Natural killer cell (primary cell): ENCODE measurements around the gene PCBP3. TPM values are rescaled to one million over a fixed set of nuclear protein-coding genes. Genes with fewer than 3 reads are reported as not detected.

Experiments
- ATAC-seq, 3 donors: fragments of 150-1000 bp in 2 of 3; fragments of 200-7000 bp in 1 of 3; cut with Tn5 transposase; 1 replicate in 1 of 3; 2 replicates in 2 of 3; pipeline ENCODE4 v1.10.0; 2021; ENCODE audit warnings: mild to moderate bottlenecking in 2 of 3, moderate library complexity in 2 of 3
- DNase-seq, 2 donors: peaks; one replicate each; pipeline versions ENCODE4 v3.0.0 to v3.0.0-alpha.2; 2013 to 2021; ENCODE audit warnings: mixed read lengths in 1 of 2
- H3K27ac ChIP-seq: one replicate; pipeline ENCODE4 v1.5.1; 2013; ENCODE audit warnings: mild to moderate bottlenecking, low read length
- H3K27me3 ChIP-seq: one replicate; pipeline ENCODE4 v1.6.1; 2013; ENCODE audit warnings: low read length; ENCODE audit not compliant: control insufficient read depth, insufficient read depth
- H3K36me3 ChIP-seq: one replicate; pipeline ENCODE4 v1.6.1; 2013; ENCODE audit warnings: low read length; ENCODE audit not compliant: control insufficient read depth, insufficient read depth
- H3K4me1 ChIP-seq: one replicate; pipeline ENCODE4 v1.6.1; 2013; ENCODE audit warnings: low read length; ENCODE audit not compliant: control insufficient read depth, insufficient read depth
- H3K4me3 ChIP-seq: one replicate; pipeline ENCODE4 v1.5.1; 2013; ENCODE audit warnings: low read length
- H3K9me3 ChIP-seq: one replicate; pipeline ENCODE4 v1.6.1; 2013; ENCODE audit warnings: low read length; ENCODE audit not compliant: control insufficient read depth, insufficient read depth
- H3K27ac Mint-ChIP-seq, 2 donors: one replicate each; pipeline ENCODE4 v1.8.0; 2022; ENCODE audit warnings: mild to moderate bottlenecking in 2 of 2, mixed read lengths in 2 of 2, moderate library complexity in 1 of 2
- H3K27me3 Mint-ChIP-seq, 2 donors: one replicate each; pipeline ENCODE4 v1.8.0; 2022; ENCODE audit warnings: low read depth in 2 of 2, mixed read lengths in 2 of 2
- H3K36me3 Mint-ChIP-seq: one replicate; pipeline ENCODE4 v1.8.0; 2022; ENCODE audit warnings: mixed read lengths
- H3K4me1 Mint-ChIP-seq, 2 donors: one replicate each; pipeline ENCODE4 v1.8.0; 2022; ENCODE audit warnings: mixed read lengths in 2 of 2
- H3K4me3 Mint-ChIP-seq: one replicate; pipeline ENCODE4 v1.8.0; 2022; ENCODE audit warnings: mild to moderate bottlenecking, moderate library complexity, mixed read lengths
- H3K9me3 Mint-ChIP-seq, 2 donors: one replicate each; pipeline ENCODE4 v1.8.0; 2022; ENCODE audit warnings: mixed read lengths in 2 of 2
- WGBS: methylation state at CpG from one replicate; pipeline ENCODE4 v1.1.7; 2013; ENCODE audit warnings: missing lambda C conversion rate; ENCODE audit not compliant: insufficient coverage; 5-methylcytosine and 5-hydroxymethylcytosine counted together
- intact Hi-C: fragments of 100-400 bp; cut with micrococcal nuclease; formaldehyde crosslinking; loops from one replicate; pipeline ENCODE4 v1.14.2; 2022
- total RNA-seq, 4 donors: library from RNA; stranded (reverse); fragments of 120-200 nt in 1 of 4; gene quantifications; one replicate each; pipeline versions ENCODE4 v1.2.3 to v1.2.4, GENCODE V29; 2013 to 2022
- TF ChIP-seq, protein P1 (sequence below): fragments of 200-600 bp; IDR thresholded peaks from one replicate; pipeline ENCODE4 v1.8.0; 2022; ENCODE audit warnings: antibody characterized with exemption

Gene PCBP3
- total RNA-seq, 3 donors from 2014 or later (not counting 1 experiment from before 2014, with no cell fraction given), result 0.50 to 3.0 (median 0.52) TPM

DNA sequence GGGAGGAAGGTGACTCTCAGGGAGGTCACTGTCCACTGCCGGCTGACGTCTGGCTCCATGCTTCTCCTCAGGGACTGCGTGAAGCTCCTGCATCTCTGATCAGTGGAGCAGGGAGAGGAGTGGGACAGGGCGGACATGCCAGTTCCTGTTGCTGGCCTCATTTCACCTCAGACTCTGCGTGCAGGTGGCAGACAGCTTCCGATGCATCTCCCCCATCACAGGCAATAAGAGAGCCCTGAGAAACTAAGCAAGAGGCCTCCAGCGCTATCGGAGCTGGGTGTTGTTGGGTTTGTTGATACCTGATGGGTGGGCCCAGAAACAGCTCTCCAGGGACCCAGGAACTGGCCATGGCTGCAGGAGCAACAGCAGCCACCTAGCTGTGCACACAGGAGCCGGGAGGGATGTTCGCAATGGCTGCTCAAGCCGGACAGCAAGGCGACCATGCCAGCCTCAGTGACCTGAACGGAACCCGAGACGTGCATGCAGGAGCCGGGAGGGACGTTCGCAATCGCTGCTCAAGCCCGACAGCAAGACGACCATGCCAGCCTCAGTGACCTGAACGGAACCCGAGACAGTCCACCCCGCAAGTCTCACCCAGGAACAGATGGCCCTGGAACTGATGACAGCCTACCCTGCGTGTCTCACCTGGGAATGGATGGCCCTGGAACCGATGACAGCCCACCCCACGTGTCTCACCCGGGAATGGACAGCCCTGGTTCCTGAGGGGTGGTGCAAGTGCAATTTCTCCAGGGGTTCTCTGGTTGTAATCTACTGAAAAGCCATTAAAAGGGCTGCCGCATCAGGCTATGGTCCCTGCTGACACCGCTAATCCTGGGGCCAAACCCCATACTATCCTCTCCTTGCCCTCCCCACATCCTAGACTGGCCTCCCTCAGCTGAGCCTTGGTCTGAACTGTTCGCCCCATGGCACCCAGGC lies 14.2 kb upstream of the PCBP3 start:
- no peaks in the 10 kb centered on the region for H3K4me1 Mint-ChIP-seq
- no peak overlapping the region for H3K4me3 ChIP-seq
- H3K9me3 ChIP-seq, result no peaks in the 10 kb centered on the region
- ATAC-seq (peak in 1 of 3 donors; percentile 27), DNase-seq (peak in 1 of 2 donors; percentile 4)
- WGBS, result 92% methylated on average over 30 of the region's 31 CpGs
- H3K27me3 ChIP-seq, result no peaks in the 10 kb centered on the region
- no peak overlapping the region for H3K4me3 Mint-ChIP-seq
- peaks cover 4 to 20% of the 10 kb centered on the region in 2 donors for H3K27me3 Mint-ChIP-seq
- no peak overlapping the region for H3K27ac ChIP-seq
- no peaks in the 10 kb centered on the region for H3K36me3 ChIP-seq
- H3K9me3 Mint-ChIP-seq, result no peaks in the 10 kb centered on the region
- H3K36me3 Mint-ChIP-seq, result no peaks in the 10 kb centered on the region
- TF ChIP-seq, protein P1, sequence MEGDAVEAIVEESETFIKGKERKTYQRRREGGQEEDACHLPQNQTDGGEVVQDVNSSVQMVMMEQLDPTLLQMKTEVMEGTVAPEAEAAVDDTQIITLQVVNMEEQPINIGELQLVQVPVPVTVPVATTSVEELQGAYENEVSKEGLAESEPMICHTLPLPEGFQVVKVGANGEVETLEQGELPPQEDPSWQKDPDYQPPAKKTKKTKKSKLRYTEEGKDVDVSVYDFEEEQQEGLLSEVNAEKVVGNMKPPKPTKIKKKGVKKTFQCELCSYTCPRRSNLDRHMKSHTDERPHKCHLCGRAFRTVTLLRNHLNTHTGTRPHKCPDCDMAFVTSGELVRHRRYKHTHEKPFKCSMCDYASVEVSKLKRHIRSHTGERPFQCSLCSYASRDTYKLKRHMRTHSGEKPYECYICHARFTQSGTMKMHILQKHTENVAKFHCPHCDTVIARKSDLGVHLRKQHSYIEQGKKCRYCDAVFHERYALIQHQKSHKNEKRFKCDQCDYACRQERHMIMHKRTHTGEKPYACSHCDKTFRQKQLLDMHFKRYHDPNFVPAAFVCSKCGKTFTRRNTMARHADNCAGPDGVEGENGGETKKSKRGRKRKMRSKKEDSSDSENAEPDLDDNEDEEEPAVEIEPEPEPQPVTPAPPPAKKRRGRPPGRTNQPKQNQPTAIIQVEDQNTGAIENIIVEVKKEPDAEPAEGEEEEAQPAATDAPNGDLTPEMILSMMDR, result no peak
- no peak overlapping the region for H3K27ac Mint-ChIP-seq
- no peaks in the 10 kb centered on the region for H3K4me1 ChIP-seq
- intact Hi-C loops, result no loop called here

DNA sequence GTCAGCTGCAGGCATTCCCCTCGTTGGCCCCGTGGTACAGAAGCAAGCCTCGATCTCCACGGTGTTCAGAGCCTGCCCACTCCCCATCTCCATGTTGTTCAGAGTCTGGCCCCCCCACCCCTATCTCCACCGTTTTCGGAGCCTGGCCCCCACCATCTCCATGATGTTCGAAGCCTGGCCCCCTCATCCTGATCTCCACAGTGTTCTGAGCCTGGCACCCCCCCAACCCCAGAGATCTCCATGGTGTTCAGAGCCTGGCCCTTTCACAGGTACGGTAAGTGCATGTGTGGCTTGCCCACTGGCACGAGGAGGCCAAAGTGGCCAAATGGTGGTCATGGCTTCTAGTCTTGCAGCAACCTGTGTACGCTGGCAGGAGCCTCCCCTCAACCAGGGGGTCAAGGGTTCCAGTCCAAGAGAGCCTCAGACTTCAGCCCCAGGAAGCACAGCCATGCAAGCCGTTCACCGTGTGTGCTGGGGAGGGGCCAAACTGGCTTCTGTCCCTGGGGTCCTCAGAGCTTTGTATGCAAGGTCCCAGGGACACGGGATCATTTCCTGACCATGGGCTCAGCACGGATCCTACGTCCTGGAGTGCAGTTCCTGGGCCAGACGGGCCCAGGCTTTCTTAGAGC lies 13.3 kb upstream of the PCBP3 start:
- WGBS, result 89% methylated on average over 16 of the region's 16 CpGs

DNA sequence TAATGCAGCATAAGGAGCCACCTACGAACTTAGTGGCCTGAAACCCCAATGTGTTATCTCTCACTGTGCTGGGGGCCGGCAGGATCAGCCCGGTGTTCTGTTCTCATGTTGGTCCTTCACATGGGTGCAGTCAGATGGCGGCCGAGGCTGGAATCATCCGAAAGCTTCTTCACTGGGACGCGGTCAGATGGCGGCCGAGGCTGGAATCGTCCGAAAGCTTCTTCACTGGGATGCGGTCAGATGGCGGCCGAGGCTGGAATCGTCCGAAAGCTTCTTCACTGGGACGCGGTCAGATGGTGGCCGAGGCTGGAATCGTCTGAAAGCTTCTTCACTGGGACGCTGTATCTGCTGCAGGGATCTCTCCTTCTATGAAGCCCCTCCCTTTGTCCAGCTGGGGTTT lies 12.6 kb upstream of the PCBP3 start:
- H3K27ac Mint-ChIP-seq, result no peak overlapping the region
- no peak overlapping the region for H3K27ac ChIP-seq
- DNase-seq (no peak), ATAC-seq (no peak)
- no peaks in the 10 kb centered on the region for H3K9me3 ChIP-seq
- intact Hi-C loops, result no loop called here
- H3K27me3 ChIP-seq, result no peaks in the 10 kb centered on the region
- H3K4me1 Mint-ChIP-seq, result no peaks in the 10 kb centered on the region
- no peaks in the 10 kb centered on the region for H3K4me1 ChIP-seq
- no peak overlapping the region for H3K4me3 Mint-ChIP-seq
- H3K27me3 Mint-ChIP-seq, result peaks cover 0 to 12% of the 10 kb centered on the region in 2 donors
- no peak overlapping the region for H3K4me3 ChIP-seq
- no peaks in the 10 kb centered on the region for H3K9me3 Mint-ChIP-seq
- TF ChIP-seq, protein P1, result no peak
- 94% methylated on average over 22 of the region's 22 CpGs for WGBS
- no peaks in the 10 kb centered on the region for H3K36me3 Mint-ChIP-seq
- no peaks in the 10 kb centered on the region for H3K36me3 ChIP-seq

More for the DNA sequence above, 13.3 kb upstream of the PCBP3 start:
- no peak for ATAC-seq
- H3K36me3 ChIP-seq, result no peaks in the 10 kb centered on the region
- no peaks in the 10 kb centered on the region for H3K4me1 ChIP-seq
- no peaks in the 10 kb centered on the region for H3K9me3 Mint-ChIP-seq
- DNase-seq, result no peak
- no peaks in the 10 kb centered on the region for H3K9me3 ChIP-seq
- H3K27ac Mint-ChIP-seq, result no peak overlapping the region
- H3K36me3 Mint-ChIP-seq, result no peaks in the 10 kb centered on the region
- no peaks in the 10 kb centered on the region for H3K27me3 ChIP-seq
- intact Hi-C loops, result no loop called here
- TF ChIP-seq, protein P1, result no peak
- H3K27ac ChIP-seq, result no peak overlapping the region
- H3K4me3 Mint-ChIP-seq, result no peak overlapping the region
- H3K27me3 Mint-ChIP-seq, result peaks cover 0 to 12% of the 10 kb centered on the region in 2 donors
- no peak overlapping the region for H3K4me3 ChIP-seq
- no peaks in the 10 kb centered on the region for H3K4me1 Mint-ChIP-seq
